ENCODE results near the gene ALKBH4. TPM values are rescaled to one million over a fixed set of nuclear protein-coding genes. Genes with fewer than 3 reads are reported as not detected.
"Not testable (repeated sequence)": the region's sequence is repeated elsewhere in the genome, so short reads cannot be mapped to it uniquely, and the experiment has no call there.

Gene ALKBH4
- total RNA-seq, 1 donor from 2014 or later: 8.3 TPM

DNA sequence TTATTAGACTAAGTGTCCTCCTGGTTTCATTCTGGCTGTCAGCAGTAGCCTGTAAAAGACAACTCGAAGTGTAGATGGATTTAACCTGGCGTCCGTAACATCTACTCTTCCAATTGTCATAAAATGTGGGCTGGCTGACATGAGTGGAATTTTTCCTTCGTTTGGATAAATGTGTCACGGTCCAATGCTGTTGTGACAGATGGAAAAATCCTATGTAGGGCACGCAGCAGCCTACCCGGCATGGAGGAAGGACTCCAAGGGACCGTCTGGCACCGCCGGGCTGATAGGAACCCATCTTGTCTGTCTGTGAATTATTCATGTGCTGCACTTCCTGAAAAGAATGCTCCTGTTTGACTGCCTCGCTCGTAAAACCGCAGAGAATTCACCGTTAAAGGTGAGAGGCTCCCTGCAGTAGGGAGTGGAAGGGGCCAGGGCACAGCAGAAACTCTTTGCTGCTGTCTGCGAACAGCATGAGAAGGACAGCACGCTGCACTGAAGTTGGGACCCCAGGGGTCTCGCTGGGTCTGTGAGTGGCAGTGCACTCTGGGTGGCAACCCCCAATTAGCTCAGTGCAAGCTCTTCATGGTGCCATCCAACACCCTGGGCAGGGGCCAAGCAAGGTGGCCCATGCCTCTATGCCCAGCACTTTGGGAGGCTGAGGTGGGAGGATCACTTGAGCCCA is 32.9 kb downstream of the ALKBH4 start:
- DNase-seq (ENCODE audit: low spot score) (no peak), ATAC-seq (no peak)

- ATAC-seq (no peak), DNase-seq (ENCODE audit: low spot score) (no peak)
Measured at GRCh38 chr7:102429141-102429899, 35.3 kb downstream of the ALKBH4 start.

DNA sequence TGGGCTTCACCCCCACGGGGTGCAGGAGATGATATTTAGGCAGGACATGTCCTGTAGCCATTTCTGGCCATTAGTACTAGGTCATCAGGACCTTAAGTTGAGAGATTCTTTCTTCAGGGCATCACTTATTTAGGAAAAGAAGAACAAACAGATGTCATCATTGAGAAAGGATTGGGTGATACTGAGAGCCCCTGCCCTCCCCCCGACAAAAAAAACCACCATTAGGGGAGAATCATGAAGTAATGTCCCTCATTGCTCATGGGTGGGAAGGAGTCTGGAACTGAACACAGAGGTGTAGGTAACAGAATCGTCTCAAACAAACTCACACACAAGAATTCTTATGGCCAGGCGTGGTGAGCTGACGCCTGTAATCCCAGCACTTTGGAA is 37.7 kb downstream of the ALKBH4 start:
- ATAC-seq (no peak), DNase-seq (ENCODE audit: low spot score) (no peak)

DNA sequence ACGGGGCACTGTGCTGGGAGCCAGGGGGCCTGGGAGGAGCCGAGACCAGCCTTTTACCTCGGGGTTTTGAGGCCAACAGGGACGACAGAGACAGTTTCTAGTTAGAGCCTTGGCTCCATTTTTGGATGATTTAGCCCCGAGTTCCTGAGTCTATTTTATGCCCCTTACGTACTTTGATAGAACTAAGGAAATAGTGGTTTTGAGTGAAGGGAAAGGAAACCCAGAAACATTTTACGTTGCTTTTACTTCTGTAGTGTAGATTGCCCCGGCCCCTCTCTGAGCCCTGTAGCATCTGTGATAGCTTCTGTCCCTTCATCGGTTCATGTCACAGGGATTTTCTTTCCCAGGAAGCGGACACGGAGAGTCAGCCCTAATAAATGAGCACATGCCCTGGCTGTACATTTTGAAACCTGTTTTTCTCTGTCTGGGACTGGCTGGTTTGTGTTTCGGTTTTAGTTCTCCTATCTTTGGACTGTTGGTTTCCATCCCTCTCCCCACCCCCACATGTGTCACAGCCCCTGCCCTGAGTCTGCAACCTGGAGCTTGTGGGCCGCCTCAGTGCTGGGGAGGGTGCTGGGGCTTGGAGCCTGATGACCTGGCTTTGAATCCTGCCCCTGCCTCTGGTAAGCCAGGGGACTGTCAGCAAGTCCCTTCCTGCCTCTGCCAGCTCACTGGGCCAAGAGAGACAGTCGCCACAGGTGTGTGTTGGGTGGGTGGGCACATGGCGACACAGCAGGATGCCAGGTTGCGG is 38.2 kb downstream of the ALKBH4 start:
- no peak for DNase-seq (ENCODE audit: low spot score)
- ATAC-seq: peak; percentile 37

GRCh38 chr7:102425639-102426267 is 38.9 kb downstream of the ALKBH4 start:
- peak; percentile 61 for ATAC-seq
- DNase-seq (ENCODE audit: low spot score): no peak

DNA sequence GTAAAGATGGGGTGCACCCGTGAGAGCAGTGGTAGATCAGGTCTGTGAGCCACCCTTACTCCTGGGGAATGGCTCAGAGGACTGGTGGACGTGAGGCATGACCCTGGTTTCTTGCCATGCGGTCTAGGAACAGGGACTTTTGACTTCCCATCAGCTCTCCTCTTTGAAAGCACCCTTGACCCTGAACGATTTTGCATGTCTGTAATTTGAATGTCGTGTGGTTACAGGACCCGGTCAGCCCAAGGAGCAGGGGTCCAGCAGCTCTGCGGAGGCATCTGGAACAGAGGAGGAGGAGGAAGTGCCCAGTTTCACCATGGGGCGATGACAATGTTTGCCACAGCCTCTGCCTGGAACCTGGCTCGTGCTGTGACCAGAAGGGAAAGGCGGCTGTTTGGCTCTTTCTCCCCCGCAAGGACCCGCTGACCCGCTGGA is 39.9 kb downstream of the ALKBH4 start:
- ATAC-seq (no peak), DNase-seq (ENCODE audit: low spot score) (no peak)

DNA sequence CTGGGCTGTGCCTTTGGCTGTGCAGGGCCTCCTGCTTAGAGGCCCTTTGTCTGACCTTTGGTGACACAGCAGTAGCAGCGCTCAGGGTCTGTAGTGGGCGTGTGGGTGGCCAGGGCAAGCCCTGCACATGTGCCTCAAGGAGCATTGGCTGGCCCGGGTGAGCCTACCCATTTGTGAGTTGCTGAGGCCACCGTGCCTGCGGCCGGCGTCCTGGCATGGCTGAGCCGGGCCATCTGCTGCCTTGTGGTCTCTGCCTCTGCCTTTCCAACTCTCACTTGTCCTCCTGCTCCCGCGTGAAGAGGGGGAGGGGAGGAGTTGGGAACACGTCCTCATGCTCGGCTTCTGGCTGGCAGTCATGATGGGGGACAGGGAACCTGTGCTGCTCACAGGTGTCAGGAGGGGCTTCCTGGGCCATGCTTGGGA is 40.5 kb downstream of the ALKBH4 start:
- ATAC-seq: no peak
- no peak for DNase-seq (ENCODE audit: low spot score)

DNA sequence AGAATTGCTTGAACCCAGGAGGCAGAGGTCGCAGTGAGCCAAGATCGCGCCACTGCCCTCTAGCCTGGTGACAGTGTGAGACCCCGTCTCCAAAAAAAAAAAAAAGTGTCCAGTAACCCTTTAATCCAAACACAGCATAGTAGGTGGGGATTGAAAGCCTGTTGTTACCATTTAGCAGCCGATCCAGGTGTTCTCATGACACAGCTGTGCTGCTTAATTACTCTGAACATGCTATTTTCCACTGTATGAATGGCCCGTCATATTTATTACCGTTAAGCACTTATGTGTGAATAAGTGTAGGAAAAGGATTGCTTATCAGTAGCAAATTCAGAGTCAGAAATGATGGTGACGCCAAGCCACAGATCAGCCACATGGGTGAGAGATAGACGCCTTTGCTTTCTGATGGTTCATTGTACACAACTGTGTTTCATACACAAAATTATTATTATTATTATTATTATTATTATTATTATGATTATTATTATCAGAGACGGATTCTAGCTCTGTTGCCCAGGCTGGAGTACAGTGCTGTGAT is 42.9 kb downstream of the ALKBH4 start:
- ATAC-seq: no peak
- no peak for DNase-seq (ENCODE audit: low spot score)

- DNase-seq (ENCODE audit: low spot score): no peak
- no peak for ATAC-seq
Measured at GRCh38 chr7:102418592-102418991, 46.1 kb downstream of the ALKBH4 start.

DNA sequence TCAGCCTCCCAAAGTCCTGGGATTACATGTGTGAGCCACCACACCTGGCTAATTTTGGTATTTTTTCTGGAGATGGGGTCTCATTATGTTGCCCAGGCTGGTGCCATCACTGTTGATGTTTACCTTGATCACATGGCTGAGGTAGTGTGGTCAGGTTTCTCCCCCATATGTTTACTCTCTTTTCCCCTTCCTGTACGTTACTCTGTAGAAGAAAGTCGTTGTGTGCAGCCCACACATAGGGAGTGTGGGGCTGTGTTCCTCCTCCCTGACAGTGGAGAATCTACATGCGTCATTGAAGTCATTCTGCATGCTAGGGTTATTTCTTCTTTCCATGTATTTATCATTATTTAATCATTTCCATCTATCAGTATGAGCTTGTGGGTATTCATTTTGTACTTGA is 47.6 kb downstream of the ALKBH4 start:
- ATAC-seq: no peak
- DNase-seq (ENCODE audit: low spot score): no peak

DNA sequence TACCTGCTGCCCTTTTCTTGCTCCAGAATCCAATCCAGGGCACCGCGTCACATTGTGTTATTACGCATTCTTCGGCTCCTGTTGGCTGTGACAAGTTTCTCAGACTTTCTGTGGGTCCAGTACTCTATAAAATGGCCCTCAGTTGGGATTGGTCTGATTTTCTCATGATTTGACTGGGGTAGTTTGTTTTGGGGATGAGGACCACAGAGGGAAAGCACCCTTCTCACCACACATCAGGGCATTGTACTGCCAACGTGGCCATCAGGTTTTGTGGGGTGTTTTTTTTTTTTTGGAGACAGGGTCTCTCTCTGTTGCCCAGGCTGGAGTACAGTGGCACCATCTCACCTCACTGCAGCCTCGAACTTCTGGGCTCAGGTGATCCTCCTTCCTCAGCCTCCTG is 48.3 kb downstream of the ALKBH4 start:
- no peak for ATAC-seq
- no peak for DNase-seq (ENCODE audit: low spot score)

DNA sequence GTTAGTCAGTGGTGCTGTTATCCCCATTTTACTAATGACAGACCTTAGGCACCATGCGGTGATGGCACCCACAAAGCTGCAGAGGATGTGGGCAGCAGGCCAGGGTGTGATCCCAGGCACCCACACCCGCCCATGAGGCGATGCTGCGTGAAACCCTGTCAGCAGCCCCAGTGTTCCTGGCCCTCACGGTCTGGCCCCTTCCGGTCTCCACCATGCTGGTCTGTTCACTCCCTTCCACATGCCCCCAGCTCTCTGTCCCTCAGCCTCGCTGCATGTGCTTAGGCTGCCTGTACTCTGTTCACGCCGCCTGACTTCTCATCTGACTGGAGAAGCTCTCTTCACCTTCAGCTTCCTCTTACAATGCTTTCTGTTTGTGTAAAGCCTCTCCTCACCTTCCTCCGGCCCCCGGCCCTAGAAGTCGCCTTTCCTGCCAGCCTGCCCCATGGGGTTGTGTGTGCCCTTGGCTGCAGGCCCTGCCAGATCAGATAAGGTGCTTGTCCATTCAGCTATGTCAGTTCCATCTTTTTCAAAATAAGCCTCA is 48.9 kb downstream of the ALKBH4 start:
- ATAC-seq (peak; percentile 10), DNase-seq (ENCODE audit: low spot score) (no peak)

DNA sequence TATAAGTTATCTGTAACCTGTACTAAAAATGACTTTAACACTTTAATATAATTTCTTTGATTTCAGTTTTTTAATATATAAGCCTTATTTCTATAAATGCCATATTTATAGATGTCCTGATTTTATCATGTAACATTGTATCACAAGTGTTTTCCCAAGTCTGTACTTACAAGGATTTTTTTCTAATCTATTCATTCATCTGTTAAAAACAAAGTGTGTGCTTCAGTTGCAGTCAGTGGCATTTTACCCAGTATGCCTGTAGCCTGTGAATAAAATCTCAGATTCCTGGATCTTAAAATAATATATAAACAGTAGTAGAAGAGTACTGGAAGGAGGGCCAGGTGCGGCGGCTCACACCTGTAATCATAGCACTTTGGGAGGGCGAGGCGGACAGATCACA is 51.1 kb downstream of the ALKBH4 start:
- DNase-seq (ENCODE audit: low spot score) (no peak), ATAC-seq (no peak)

GRCh38 chr7:102413091-102413490 is 51.6 kb downstream of the ALKBH4 start:
- no peak for ATAC-seq
- DNase-seq (ENCODE audit: low spot score): no peak

DNA sequence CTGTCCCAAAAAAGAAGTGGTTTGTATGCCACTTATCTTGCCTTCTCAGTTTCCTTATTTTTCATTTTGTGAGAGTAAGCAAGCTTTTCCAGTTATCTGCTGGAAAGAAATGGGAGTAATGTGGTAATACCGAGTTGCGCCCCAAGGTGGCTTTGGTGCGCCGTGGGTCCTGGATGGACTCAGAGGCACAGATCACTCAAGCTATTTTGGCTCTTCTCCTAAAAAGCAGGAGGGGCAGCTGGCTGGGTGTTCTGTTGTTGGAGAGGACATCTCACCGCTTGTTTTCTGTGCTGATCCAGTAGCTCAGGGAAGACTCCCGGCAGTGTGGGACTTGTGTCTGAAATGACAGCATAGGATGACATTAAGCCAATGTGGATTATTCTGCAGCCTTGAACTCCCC is 52.1 kb downstream of the ALKBH4 start:
- peak; percentile 87 for ATAC-seq
- no peak for DNase-seq (ENCODE audit: low spot score)

- no peak for DNase-seq (ENCODE audit: low spot score)
- ATAC-seq: no peak
Measured at GRCh38 chr7:102410918-102411317, 53.7 kb downstream of the ALKBH4 start.

DNA sequence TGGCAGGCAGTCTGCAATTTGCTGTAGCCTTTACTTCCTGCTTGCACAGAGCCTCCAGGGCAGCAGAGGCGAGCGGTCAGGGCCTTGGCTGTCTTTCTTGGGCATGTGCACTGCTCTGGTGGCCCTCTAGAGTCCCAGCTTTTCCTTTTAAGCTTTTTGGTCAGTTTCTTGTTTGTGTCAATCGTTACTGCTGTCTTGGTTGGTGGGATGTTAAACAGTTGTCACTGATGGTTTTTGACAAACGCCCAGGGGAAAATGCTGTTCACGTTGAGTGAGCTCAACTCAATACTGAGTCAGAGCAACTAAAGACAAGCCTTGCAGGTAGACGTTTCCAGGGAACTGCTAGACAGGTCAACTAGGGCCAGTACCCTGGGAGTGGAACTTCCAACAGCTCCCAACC is 54.5 kb downstream of the ALKBH4 start:
- ATAC-seq: no peak
- DNase-seq (ENCODE audit: low spot score): no peak

- DNase-seq (ENCODE audit: low spot score) (no peak), ATAC-seq (no peak)
Measured at GRCh38 chr7:102409340-102409739, 55.3 kb downstream of the ALKBH4 start.

- not testable (repeated sequence) for ATAC-seq; DNase-seq (ENCODE audit: low spot score)
Measured at GRCh38 chr7:102408530-102408929, 56.1 kb downstream of the ALKBH4 start.

DNA sequence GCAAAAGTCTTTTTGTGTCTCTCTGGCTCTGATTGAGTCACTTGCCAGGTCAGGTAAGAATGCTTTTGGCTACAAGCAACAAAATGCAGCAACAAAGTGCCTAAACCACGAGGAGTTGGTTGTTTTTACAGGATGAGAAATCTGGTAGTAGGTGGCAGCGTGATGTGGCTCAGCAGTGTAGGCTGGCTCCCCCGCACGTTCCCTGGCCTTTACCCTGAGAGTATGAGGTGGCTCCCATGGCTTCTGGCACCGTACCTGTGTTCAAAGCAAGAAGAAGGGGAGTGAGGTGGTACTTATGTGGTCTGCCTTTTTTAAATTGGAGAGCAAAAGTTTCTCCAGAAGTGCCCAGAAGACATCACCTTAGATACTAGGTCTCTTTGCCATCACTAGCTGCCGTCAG is 56.8 kb downstream of the ALKBH4 start:
- ATAC-seq (no peak), DNase-seq (ENCODE audit: low spot score) (no peak)
